GM19351 (cell line): ENCODE data around the gene KCNIP1.
A peak's percentile ranks its signal among the peaks of the same experiment; 100 is the strongest.

Source experiments
- ATAC-seq: cut with Tn5 transposase; IDR thresholded peaks from one replicate; pipeline ENCODE4 v1.9.1; 2021; ENCODE audit warnings: mild to moderate bottlenecking, moderate library complexity; ENCODE audit not compliant: unreplicated experiment

Gene KCNIP1

DNA sequence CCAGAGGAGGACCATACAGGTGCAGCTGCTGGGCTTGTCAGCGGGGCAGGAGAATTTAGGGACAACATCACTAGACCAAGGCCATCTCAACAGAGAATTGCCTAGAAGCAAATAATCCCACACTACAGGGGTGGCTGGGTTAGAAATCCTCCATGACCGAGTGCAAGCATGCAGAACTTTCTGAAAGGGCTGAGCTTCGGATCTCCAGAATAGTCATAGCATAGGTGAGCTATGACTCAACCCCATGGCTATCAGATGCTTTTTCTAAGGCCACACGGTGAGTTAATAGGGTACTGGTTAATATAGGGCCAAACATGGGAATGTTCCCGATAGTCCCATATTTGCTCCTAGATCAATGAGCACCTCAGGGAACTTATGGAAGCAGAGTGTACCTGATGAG, 4.2 kb downstream of the KCNIP1 start:
- ATAC-seq: peak; percentile 84

DNA sequence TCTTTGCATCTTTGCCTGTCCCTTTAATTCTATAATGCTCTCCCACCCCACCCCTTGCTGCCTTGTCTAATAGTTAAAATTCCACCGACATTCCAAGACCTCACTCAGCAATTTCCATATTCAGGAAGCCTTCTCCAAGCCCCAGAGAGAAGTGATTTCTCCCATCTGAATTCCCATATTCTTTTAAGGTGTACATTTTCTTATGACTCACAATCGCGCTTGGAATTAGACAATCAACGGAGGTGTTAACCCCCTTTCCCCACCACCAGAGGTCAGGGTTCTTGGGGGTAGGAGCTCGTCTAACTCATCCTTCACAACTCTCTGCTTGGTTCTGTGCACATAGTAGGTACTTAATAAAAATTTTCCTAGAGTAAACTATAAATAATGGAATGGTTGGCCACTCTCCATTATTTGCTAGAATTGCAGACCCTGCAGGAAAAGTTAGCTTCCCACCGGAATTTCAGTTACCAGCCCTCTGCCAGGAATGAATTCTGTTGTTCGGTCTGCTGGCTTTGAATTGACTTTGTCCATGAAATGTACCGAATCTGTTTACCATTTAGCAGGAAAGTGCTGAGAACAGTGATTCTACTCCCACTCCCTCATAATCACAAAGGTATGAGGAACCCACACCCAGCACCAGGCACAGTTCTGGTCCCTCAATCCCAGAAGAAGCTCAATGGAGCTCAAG, 5.0 kb downstream of the KCNIP1 start:
- no peak for ATAC-seq

DNA sequence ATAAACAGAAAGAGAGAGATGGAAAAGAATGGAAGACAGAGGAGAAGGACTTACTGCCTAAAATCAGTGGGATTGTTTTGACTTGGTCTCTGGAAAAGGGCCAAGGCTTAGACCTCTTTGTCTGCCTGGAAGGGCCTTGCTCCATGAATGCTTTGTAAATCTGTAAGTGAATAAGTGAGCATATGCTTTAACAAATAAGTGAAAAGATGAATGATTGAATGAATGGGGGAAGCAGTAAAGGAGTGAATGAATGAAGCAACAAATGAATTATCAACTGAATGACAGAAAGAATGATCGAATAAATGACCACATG, 5.5 kb downstream of the KCNIP1 start:
- ATAC-seq: no peak

DNA sequence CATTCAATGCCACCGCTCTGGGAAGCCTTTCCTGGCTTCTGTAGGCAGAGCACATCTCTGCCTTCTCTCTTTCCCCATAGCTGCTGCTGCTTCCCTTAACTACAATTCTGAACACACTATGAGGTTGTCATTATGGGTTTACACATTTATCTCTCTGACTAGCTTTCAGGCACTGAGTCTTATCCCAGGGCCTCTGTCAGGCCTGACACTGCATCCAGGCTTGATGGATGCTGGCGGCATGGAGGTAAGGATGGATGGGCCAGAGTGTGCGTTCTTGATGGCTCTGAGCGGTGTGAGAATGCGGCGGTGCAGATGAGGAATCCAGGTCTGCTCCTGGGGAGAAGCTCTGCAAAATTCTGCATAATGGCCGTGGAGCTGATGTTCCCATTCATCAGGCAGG, 6.3 kb downstream of the KCNIP1 start:
- no peak for ATAC-seq

DNA sequence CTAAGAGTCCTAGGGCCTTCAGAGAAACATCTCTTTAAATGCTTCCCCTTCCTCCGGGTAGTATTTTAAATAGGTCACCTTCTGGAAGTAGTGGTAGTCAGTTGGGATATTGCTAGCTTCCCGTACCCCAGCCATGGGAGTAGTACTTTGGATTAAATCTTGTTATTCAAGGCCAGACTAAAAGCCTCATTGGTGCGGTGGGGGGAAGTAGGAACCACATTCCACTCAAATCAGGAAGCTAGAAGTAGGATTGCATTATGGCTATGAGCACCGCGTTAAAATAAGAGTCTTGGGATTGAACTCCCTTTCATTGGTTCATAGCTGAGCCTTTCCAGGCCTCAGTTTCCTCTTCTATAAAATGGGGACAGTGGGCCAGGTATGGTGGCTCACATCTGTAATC, 6.7 kb downstream of the KCNIP1 start:
- no peak for ATAC-seq

DNA sequence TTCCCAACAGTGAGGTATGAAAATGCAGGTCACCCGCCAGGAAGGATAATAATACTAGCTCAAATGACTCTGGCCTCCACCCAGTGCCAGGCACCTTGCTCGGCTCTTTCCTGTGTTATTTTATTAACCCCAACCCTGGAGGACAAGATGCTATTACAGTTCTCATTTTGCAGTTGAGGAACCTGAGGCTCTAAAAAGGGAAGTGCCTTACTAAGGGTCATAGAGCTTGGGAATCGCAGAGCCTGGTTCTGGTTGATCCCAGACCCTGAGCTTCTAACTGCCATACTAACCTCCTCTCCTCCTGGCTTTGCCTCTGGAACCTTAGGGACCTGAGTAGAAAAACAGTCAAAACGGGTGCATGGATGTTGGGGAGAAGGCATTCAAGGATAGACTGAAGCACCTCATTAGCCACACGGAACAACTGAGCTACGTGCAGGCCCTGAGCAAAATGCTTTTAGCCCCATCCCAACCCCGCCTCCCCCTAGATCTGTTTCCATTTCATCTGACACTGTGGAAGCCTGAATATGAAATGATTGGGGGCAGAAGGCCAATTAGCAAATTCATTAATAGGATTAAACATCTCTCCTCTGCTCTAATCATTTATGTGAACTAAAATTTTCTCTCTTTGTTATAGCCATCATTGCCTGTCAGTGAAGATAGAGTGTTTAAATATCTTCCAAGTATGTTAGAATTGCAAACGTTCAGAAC, 7.9 kb downstream of the KCNIP1 start:
- ATAC-seq: no peak

DNA sequence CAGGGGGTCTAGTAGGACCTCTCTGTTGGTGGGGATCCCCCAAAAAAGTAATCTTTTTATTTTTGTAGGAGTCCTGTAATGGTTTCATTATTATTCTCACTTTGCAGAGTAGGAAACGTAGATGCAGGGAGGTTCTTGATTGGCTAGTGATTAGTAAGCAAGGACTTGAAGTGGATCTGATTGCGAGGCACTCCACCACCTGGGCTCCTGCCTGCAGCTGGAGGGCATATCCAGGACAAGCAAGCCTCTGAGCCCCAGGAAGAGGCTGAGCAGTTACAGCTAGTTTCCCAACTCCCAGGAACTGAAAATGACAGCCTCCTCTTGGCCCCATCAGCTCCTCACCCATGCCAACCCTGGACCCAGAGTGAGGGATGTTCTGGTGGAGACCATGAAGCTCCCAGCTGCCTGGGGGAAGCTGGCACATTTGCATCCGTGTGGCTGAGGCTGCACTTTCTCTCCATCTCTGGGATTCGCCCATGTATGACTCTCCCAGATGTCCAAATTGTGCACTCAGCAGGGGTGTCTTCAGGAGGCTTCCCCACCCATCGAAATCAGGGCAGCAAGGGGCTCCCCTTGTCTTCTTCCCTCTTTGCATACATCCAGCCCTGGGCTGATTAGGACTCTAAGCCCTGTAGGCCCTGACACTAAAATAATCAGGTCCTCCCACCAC, 10.2 kb downstream of the KCNIP1 start:
- no peak for ATAC-seq

DNA sequence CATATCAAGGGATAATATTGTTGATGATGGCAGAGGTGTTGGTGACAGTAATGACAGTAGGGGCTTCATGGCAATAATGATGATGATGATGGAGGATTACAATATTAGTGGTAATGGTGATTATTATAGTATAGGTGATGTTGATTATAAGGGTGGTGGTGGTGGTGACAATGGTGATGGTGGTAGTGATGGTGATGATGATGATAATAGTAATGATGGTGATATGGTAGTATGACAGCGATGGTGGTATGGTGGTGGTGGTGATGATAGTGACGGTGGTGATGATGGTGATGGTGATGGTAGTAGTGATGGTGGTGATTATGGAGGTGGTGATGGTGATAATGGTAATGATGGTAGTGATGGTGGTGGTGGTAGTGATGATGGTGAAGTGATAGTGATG, 13.6 kb downstream of the KCNIP1 start:
- no peak for ATAC-seq

DNA sequence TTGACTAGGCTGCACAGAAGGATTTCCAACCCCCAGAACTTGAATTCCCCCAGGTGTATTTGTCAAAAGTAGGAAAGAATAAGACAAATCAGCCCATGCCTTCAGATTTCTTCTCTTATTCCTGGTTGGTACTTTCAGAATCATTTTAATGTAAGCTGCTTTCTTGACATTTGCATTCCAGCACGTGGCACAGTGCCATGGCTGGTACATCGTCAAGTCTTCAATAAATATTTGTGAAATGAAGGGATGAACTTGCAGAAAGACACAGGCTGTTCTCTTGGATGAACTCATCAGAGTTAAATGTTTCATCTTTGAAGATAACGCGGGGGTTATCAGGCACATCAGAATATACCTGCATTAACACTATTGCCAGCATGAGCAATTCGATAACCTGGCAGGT, 14.5 kb downstream of the KCNIP1 start:
- ATAC-seq: no peak

DNA sequence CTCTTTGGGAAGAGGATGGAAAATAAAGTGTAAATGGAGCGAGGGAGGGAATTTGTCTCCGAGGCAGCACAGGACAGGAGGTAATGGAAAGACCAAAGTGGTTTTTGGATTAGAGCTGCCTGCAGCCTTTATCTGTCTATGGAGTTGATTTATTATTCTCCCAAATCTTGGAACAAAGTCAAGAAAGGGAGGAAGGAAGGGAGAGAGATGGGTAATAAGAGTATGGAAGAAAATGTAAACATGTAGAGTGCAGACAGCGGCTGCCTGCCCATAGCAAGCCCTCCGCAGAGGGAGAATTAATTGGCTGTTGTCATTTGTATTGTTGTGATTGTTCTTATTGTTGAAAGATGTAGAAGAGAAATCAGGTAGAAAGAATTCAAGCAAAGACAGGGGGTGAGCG, 15.7 kb downstream of the KCNIP1 start:
- no peak for ATAC-seq

DNA sequence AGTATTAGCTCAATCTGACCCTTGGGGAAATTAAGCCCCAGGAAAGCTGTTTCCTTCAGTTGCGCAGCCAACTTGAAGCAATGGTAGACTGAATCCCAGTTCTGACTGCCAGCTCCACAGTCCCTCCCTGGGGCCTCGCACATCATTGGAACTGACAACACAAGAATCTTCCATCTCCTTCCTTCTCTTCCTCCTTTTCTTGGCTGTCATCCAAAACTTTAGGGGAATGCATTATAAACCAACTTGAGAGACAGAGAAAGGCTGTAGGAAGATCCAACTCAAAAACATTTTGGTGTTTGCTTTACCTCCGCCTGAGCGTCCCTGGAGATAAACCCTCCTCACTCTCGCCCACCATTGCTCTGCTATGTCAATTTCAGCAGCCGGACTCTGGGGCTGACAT, 16.6 kb downstream of the KCNIP1 start:
- no peak for ATAC-seq

DNA sequence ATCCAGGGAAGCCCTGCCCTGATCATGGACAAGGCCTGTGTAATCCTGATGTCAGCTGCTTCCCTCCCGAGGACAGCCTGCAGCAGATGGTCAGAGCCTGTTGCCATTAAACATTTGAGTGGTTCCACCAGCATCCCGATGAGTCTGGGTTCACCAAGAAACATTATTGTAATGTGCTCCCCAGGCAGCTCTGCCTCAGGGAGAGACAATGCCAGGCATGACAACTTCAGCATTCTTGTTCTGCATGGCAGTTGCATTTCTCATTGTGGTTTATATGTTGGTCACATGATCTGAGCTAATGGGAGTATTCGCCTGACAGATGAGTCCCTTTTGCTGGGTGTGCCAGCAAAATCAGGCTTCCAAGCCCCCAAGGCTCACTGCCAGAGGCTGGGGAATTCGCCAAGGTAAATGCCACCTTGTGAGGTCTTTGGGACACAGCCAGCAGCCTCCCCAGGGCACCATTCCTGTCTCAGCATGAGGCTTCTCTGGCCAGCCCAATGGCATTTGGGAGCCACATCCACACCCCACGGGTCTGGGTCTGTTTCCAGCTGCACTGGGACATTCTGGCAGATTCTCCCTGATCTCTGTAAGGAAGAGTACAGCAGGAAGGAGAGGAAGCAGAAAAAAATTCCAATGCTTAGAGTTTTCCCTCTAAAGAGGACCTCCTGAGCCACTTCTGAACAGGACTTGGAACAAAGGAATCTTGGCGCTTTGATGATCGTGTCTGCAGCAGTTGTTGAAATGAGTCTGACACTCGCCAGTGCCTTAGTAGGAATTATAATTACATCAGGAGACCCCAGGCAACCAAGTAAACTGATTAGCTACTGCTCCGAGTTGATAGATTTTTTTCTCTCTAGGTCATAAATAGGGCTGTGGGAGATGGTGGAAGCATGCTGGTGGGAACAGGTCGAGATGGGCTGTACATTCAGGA, 18.7 kb downstream of the KCNIP1 start:
- no peak for ATAC-seq

DNA sequence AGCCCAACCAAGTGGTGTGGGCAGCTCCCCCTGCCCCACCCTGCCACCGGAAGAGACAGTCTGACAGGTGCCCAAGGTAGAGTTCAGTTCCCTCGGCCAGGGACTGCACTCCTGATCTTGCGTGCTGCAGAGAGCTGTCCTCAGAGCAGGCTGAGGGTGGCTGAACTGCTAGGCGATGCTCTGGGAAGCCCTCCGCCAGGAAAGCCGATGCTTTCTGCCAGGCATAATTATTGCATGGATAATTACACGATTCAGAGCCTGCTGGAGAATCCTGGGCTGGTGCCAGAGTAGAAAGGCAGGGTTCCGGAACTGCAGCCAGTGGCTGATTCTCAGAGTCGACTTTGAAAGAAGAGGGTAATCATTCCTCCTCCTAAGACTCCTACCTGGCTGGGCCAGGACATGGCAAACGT, 19.3 kb downstream of the KCNIP1 start:
- no peak for ATAC-seq

DNA sequence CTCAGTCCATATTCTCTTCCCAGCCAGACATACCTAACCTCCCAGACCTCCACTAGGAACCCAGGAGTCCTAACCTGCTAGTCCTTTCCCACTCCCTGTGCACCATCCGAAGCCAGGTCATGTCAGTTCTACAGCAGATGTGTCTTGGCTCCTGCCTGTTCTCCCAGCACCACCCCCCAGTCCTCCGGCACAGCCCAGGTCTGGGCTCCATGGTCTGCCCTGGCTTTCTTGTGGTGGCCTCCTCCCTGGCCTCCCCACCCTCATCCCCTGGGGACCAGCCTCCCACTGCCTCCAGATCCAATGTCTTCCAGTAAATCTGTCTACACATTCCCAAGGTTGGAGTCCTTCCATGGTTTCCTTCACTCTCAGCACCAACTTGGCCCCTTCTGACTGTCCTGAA, 20.0 kb downstream of the KCNIP1 start:
- ATAC-seq: no peak

DNA sequence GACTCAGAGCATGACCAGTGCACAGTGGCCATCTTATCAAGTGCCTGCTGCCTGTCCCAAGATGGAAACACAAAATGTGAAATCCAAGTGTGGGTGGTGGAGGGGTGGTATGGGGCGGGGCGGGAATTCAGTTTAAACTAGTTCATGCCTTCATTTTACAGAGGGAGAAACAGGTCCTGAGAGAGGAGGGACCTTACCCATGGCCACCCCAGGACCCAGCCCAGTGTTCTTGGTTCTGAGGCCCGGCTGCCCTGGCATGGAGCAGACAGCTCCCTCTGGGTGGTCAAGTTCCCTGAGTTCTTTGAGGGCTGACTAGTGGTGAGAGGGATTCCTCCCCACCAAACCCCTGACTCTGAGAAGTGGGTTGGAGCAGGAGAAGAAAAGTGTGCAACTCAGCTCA, 20.8 kb downstream of the KCNIP1 start:
- ATAC-seq: no peak

DNA sequence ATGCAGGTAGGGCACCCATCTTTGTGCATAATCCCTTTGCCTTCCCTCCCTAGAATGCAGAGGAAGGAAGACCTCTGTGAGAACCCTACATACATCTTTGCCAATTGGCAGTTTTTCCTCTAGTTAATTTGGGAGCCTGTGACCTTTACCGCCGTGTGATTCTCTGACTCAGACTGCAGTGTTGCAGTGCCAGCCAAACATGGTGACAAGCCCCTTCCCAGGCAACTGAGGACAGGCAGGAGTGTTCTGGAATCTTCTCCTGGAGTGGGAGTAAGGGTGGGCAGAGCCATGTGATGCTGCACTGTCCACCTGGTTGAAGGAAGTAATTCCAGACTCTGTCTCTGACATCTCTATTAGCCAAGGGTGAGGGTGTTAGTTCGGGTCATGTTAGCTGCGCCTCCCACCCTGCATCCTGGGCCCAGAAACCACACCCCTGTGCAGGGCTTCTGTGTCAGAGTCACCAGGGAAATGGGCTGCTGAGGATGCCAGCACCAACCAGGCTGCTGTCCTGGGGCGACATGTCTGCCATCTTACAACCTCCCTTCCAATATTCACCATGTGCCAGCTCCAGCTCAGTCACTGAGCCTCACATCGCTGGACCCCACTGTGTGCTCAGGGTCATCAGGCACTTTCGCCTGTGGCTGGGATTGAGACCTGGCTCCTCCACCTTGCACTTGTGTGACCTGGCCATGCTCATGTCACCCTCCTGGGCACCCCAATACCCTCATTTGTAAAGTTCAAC, 21.8 kb downstream of the KCNIP1 start:
- no peak for ATAC-seq

DNA sequence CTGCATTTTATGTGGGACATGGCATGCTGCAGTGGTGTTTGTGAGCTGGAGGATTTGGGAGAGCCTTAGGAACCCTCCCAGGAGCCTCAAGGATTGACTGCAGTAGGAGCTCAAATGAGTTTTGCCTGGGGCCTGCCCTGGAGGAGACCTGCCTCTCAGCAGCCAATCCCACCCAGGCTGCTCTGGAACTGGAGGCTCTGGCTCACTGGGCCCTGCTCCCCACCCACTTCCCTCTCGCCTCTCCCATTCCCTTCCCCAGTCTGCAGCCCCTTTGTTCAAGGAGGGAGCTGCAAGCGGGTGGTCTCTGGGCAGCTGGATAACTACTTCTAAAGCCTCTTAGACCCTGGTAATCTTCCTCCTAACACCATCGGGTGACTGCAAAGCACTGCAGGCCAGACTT, 24.2 kb downstream of the KCNIP1 start:
- ATAC-seq: no peak

DNA sequence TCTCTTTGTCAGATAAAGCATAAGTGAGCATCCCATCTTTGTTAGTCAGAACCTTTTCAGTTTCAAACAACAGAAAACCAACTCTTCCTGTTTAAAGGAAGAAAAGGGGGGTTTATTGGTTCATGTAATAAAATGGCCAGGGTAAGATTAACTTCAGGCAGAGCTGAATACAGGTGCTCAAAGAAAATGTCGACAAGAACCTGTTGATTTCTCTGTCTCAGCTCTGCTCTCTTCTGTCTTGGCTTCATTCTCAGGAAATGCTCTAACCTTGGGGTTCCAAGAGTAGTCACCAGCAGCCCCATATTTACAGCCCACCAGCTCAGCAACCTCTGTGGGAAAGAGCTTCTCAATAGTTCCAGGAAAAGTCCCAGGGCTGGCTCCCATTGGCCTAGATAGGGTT, 25.2 kb downstream of the KCNIP1 start:
- no peak for ATAC-seq

DNA sequence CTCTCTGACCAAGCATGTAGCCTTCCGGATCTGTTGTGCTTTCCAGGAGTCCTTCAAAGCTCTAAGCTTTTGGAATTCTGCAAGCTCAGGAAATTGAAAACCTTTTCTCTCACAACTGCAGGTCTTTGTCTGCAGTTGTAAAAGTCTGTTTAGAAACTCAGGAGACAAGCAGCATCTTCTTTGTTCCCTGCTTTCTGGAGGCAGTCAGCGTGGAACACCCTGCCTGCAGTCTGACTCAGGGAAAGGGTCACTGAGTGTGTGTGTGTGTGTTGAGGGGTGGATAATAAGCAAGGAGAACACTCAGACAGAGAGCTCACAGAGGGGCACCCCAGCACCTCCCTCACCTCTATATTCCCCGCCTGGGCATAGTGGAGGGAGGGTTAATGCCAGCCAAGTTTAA, 29.1 kb downstream of the KCNIP1 start:
- no peak for ATAC-seq

DNA sequence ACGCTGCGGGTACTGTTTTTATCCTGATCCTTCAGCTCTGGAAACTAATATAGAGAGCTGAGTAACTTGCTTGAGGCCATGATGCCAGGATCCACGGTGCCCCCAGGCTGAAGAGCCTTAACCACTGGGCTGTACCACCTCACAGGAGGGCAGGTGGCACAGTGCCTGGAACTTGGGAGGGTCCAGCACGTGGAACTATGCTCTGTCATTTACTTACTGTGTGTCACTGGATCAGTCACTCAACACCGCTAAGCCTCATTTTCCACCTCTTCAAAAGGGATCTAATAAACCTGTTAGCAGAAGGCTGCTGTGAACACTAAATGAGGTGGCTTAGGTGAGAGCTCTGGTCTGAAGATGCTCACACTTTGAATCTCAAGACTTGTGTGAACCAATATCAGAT, 29.6 kb downstream of the KCNIP1 start:
- ATAC-seq: no peak

DNA sequence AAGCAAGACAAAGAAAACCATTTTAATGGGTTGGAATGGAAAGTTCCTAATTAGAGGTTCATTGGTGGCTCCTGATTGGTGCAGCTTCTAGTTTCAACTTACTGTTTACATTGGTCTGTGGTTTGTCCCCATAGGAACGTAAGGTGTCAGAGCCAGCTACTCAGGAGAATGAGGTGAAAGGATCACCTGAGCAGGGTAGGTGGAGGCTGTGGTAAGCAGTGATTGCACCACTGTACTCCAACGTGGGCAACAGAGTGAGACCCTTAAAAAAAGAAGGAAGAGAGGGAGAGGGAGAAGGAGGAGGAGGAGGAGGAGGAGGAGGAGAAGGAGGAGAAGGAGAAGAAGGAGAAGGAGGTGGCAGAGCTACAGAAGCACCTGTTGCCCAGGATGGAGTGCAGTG, 30.4 kb downstream of the KCNIP1 start:
- no peak for ATAC-seq
